GM18498 (cell line): ENCODE results near the gene CERS1.

ENCODE experiments used
- ATAC-seq: cut with Tn5 transposase; IDR thresholded peaks from one replicate; pipeline ENCODE4 v1.9.1; 2021; ENCODE audit warnings: mild to moderate bottlenecking, moderate library complexity; ENCODE audit not compliant: unreplicated experiment

Gene CERS1

GRCh38 chr19:18899624-18900560, 3.9 kb upstream of the CERS1 start:
- ATAC-seq = no peak

- ATAC-seq = no peak
These were observed 2.9 kb upstream of the CERS1 start for GRCh38 chr19:18898607-18899408.

GRCh38 chr19:18898081-18898606, 2.2 kb upstream of the CERS1 start:
- no peak for ATAC-seq

GRCh38 chr19:18897094-18898029, 1.4 kb upstream of the CERS1 start:
- ATAC-seq = no peak

- ATAC-seq = no peak
These were observed 473 bp upstream of the CERS1 start for GRCh38 chr19:18896421-18896841.

GRCh38 chr19:18895038-18895823, 727 bp downstream of the CERS1 start:
- no peak for ATAC-seq

- ATAC-seq = no peak
These were observed 1.5 kb downstream of the CERS1 start for GRCh38 chr19:18894254-18895037.

- no peak for ATAC-seq
These were observed 2.2 kb downstream of the CERS1 start for GRCh38 chr19:18893587-18894253.

- no peak for ATAC-seq
These were observed 5.8 kb downstream of the CERS1 start for GRCh38 chr19:18889949-18890745.

- ATAC-seq = no peak
These were observed 9.0 kb downstream of the CERS1 start for GRCh38 chr19:18886972-18887371.

- ATAC-seq = no peak
These were observed 12.2 kb downstream of the CERS1 start for GRCh38 chr19:18883526-18884304.

- ATAC-seq = no peak
These were observed 14.5 kb downstream of the CERS1 start for GRCh38 chr19:18881491-18881890.

- no peak for ATAC-seq
These were observed 16.2 kb downstream of the CERS1 start for GRCh38 chr19:18879579-18880373.

GRCh38 chr19:18878858-18879578, 16.9 kb downstream of the CERS1 start:
- ATAC-seq = no peak

GRCh38 chr19:18878058-18878797, 17.7 kb downstream of the CERS1 start:
- ATAC-seq = no peak
